HepG2 (cell line): Measurements from ENCODE around the gene OR2F1. TPM values are rescaled to one million over a fixed set of nuclear protein-coding genes. Genes with fewer than 3 reads are reported as not detected.
A peak's percentile ranks its signal among the peaks of the same experiment; 100 is the strongest.

Source experiments
- ESRRA ChIP-seq: sonication (generic); formaldehyde crosslinking; IDR thresholded peaks from 2 replicates; pipeline ENCODE4 v1.5.1; 2020; ENCODE audit warnings: mild to moderate bottlenecking, low read depth, missing genetic modification reagents
- EZH2 ChIP-seq: conservative IDR thresholded peaks from 2 replicates; pipeline ENCODE4 v1.6.1; 2012; ENCODE audit warnings: mild to moderate bottlenecking, low read depth, low read length, moderate library complexity
- FLYWCH1 ChIP-seq: sonication (generic); formaldehyde crosslinking; IDR thresholded peaks from 2 replicates; pipeline ENCODE4 v1.8.1; 2023; ENCODE audit warnings: mild to moderate bottlenecking, missing genetic modification reagents
- FOXP1 ChIP-seq, 2 experiments: fragments of 450-650 bp in 1 of 2; IDR thresholded peaks; 2 replicates each; pipeline ENCODE4 v1.6.1; 2017 to 2018; ENCODE audit warnings: antibody characterized with exemption in 1 of 2
- HES4 ChIP-seq: sonication (generic); formaldehyde crosslinking; IDR thresholded peaks from 2 replicates; pipeline ENCODE4 v1.9.0; 2021; ENCODE audit warnings: mild to moderate bottlenecking, missing genetic modification reagents, borderline replicate concordance
- IKZF4 ChIP-seq: sonication (generic); formaldehyde crosslinking; IDR thresholded peaks from 2 replicates; pipeline ENCODE4 v1.5.1; 2020; ENCODE audit warnings: borderline replicate concordance, mild to moderate bottlenecking, low read depth, missing genetic modification reagents; ENCODE audit errors: not compliant biosample characterization
- ISL2 ChIP-seq: sonication (generic); formaldehyde crosslinking; IDR thresholded peaks from 2 replicates; pipeline ENCODE4 v1.5.0; 2020; ENCODE audit warnings: missing genetic modification reagents
- PAWR ChIP-seq: sonication (generic); formaldehyde crosslinking; IDR thresholded peaks from 2 replicates; pipeline ENCODE4 v1.4.0; 2020; ENCODE audit warnings: missing genetic modification reagents, mild to moderate bottlenecking, borderline replicate concordance
- PHF5A ChIP-seq: IDR thresholded peaks from one replicate; pipeline ENCODE4 v1.6.1; 2018; ENCODE audit warnings: low read depth, missing genetic modification reagents; ENCODE audit not compliant: unreplicated experiment
- SIN3A ChIP-seq: IDR thresholded peaks from 2 replicates; pipeline ENCODE4 v1.6.1; 2011; ENCODE audit warnings: low read depth, mild to moderate bottlenecking, control low read depth, low read length, borderline replicate concordance
- ZEB1 ChIP-seq: IDR thresholded peaks from 2 replicates; pipeline ENCODE4 v1.6.1; 2012; ENCODE audit warnings: mild to moderate bottlenecking, low read depth, inconsistent platforms; ENCODE audit not compliant: insufficient replicate concordance
- ZNF124 ChIP-seq: sonication (generic); formaldehyde crosslinking; IDR thresholded peaks from 2 replicates; pipeline ENCODE4 v1.4.0; 2020; ENCODE audit warnings: missing genetic modification reagents
- polyA plus RNA-seq, 8 experiments: library from polyadenylated mRNA; depleted of rRNA in 3 of 8; stranded (reverse) in 7 of 8; unstranded in 1 of 8; fragments of >200 nt; fragmentation: Illumina TruSeq in 4 of 8; extraction: Trizol in 4 of 8; gene quantifications; 2 replicates each; pipeline versions ENCODE4 v1.2.1 to v1.2.3, GENCODE V29; 2011 to 2016; ENCODE audit warnings: low read depth in 4 of 8, missing spikeins in 1 of 8, mixed read lengths in 1 of 8; ENCODE audit not compliant: insufficient read depth in 1 of 8
- total RNA-seq, 5 experiments: library from RNA; depleted of rRNA; stranded (reverse); fragments of >200 nt; fragmentation: Illumina TruSeq; extraction: Trizol; gene quantifications; 2 replicates each; pipeline ENCODE4 v1.2.3, GENCODE V29; 2016; ENCODE audit warnings: low read depth in 1 of 5
- TF ChIP-seq, protein P1 (sequence below): sonication (generic); formaldehyde crosslinking; IDR thresholded peaks from 2 replicates; pipeline ENCODE4 v1.8.1; 2023; ENCODE audit warnings: mild to moderate bottlenecking, missing genetic modification reagents
- TF ChIP-seq, protein P2 (sequence below): sonication (generic); formaldehyde crosslinking; IDR thresholded peaks from 2 replicates; pipeline ENCODE4 v1.9.0; 2022; ENCODE audit warnings: missing genetic modification reagents, mild to moderate bottlenecking, borderline replicate concordance
- TF ChIP-seq, protein P3 (sequence below): sonication (generic); formaldehyde crosslinking; IDR thresholded peaks from 2 replicates; pipeline ENCODE4 v1.5.0; 2020; ENCODE audit warnings: missing genetic modification reagents
- TF ChIP-seq, protein P4 (sequence below): sonication (generic); formaldehyde crosslinking; IDR thresholded peaks from 2 replicates; pipeline ENCODE4 v1.4.0; 2020; ENCODE audit warnings: missing genetic modification reagents, borderline replicate concordance
- TF ChIP-seq, protein P5 (sequence below): sonication (generic); formaldehyde crosslinking; IDR thresholded peaks from 2 replicates; pipeline ENCODE4 v1.4.0; 2020; ENCODE audit warnings: missing genetic modification reagents

Gene OR2F1
- total and polyA plus RNA-seq, 2 of the 13 experiments (the other 11 are each of a cell fraction or from before 2014, with no cell fraction given) = 0.36 to 1.5 TPM

DNA sequence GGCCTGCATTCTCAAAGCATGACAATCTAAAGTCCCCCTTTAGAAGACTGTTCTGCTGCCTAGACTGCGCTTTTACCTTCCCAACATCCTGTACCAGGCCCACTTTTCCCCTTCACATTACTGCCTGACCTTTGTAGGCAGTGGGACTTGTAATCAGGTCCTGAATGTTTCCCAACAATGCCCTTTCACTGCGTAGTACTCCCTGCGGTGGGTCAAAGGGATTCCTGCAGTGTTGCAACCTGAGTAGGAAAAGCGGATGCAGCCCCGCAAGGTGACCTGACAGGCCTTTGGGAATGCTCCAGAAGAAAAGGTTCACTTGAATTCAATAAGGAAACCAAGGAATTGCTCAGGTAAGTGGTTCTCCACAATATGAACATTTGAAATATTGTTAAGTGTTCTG is 47.7 kb upstream of the OR2F1 start (continued):
- TF ChIP-seq, protein P1, sequence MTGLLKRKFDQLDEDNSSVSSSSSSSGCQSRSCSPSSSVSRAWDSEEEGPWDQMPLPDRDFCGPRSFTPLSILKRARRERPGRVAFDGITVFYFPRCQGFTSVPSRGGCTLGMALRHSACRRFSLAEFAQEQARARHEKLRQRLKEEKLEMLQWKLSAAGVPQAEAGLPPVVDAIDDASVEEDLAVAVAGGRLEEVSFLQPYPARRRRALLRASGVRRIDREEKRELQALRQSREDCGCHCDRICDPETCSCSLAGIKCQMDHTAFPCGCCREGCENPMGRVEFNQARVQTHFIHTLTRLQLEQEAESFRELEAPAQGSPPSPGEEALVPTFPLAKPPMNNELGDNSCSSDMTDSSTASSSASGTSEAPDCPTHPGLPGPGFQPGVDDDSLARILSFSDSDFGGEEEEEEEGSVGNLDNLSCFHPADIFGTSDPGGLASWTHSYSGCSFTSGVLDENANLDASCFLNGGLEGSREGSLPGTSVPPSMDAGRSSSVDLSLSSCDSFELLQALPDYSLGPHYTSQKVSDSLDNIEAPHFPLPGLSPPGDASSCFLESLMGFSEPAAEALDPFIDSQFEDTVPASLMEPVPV (CRISPR knock-in tag) = peak; percentile 49; the same call in 1 of the 2 replicates
- TF ChIP-seq ESRRA (CRISPR knock-in tag) = peak; percentile 97
- TF ChIP-seq FOXP1 (IDR thresholded peaks at IDR 0.05) = no peak
- peak; percentile 77 for TF ChIP-seq FOXP1 (CRISPR knock-in tag; IDR thresholded peaks at IDR 0.05)
- TF ChIP-seq FLYWCH1 (CRISPR knock-in tag) = no peak
- TF ChIP-seq, protein P2, sequence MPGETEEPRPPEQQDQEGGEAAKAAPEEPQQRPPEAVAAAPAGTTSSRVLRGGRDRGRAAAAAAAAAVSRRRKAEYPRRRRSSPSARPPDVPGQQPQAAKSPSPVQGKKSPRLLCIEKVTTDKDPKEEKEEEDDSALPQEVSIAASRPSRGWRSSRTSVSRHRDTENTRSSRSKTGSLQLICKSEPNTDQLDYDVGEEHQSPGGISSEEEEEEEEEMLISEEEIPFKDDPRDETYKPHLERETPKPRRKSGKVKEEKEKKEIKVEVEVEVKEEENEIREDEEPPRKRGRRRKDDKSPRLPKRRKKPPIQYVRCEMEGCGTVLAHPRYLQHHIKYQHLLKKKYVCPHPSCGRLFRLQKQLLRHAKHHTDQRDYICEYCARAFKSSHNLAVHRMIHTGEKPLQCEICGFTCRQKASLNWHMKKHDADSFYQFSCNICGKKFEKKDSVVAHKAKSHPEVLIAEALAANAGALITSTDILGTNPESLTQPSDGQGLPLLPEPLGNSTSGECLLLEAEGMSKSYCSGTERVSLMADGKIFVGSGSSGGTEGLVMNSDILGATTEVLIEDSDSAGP (CRISPR knock-in tag) = no peak
- peak; percentile 83 for TF ChIP-seq ISL2
- TF ChIP-seq, protein P3, sequence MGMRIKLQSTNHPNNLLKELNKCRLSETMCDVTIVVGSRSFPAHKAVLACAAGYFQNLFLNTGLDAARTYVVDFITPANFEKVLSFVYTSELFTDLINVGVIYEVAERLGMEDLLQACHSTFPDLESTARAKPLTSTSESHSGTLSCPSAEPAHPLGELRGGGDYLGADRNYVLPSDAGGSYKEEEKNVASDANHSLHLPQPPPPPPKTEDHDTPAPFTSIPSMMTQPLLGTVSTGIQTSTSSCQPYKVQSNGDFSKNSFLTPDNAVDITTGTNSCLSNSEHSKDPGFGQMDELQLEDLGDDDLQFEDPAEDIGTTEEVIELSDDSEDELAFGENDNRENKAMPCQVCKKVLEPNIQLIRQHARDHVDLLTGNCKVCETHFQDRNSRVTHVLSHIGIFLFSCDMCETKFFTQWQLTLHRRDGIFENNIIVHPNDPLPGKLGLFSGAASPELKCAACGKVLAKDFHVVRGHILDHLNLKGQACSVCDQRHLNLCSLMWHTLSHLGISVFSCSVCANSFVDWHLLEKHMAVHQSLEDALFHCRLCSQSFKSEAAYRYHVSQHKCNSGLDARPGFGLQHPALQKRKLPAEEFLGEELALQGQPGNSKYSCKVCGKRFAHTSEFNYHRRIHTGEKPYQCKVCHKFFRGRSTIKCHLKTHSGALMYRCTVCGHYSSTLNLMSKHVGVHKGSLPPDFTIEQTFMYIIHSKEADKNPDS (CRISPR knock-in tag) = peak; percentile 99
- peak; percentile 88 for TF ChIP-seq ZEB1
- peak; percentile 91; the same call in 1 of the 2 replicates for TF ChIP-seq ZNF124
- TF ChIP-seq SIN3A = no peak
- no peak for TF ChIP-seq PHF5A (CRISPR knock-in tag)
- TF ChIP-seq, protein P4, sequence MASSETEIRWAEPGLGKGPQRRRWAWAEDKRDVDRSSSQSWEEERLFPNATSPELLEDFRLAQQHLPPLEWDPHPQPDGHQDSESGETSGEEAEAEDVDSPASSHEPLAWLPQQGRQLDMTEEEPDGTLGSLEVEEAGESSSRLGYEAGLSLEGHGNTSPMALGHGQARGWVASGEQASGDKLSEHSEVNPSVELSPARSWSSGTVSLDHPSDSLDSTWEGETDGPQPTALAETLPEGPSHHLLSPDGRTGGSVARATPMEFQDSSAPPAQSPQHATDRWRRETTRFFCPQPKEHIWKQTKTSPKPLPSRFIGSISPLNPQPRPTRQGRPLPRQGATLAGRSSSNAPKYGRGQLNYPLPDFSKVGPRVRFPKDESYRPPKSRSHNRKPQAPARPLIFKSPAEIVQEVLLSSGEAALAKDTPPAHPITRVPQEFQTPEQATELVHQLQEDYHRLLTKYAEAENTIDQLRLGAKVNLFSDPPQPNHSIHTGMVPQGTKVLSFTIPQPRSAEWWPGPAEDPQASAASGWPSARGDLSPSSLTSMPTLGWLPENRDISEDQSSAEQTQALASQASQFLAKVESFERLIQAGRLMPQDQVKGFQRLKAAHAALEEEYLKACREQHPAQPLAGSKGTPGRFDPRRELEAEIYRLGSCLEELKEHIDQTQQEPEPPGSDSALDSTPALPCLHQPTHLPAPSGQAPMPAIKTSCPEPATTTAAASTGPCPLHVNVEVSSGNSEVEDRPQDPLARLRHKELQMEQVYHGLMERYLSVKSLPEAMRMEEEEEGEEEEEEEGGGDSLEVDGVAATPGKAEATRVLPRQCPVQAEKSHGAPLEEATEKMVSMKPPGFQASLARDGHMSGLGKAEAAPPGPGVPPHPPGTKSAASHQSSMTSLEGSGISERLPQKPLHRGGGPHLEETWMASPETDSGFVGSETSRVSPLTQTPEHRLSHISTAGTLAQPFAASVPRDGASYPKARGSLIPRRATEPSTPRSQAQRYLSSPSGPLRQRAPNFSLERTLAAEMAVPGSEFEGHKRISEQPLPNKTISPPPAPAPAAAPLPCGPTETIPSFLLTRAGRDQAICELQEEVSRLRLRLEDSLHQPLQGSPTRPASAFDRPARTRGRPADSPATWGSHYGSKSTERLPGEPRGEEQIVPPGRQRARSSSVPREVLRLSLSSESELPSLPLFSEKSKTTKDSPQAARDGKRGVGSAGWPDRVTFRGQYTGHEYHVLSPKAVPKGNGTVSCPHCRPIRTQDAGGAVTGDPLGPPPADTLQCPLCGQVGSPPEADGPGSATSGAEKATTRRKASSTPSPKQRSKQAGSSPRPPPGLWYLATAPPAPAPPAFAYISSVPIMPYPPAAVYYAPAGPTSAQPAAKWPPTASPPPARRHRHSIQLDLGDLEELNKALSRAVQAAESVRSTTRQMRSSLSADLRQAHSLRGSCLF (CRISPR knock-in tag) = no peak
- TF ChIP-seq PAWR (CRISPR knock-in tag) = no peak
- no peak for TF ChIP-seq HES4 (CRISPR knock-in tag)
- TF ChIP-seq, protein P5, sequence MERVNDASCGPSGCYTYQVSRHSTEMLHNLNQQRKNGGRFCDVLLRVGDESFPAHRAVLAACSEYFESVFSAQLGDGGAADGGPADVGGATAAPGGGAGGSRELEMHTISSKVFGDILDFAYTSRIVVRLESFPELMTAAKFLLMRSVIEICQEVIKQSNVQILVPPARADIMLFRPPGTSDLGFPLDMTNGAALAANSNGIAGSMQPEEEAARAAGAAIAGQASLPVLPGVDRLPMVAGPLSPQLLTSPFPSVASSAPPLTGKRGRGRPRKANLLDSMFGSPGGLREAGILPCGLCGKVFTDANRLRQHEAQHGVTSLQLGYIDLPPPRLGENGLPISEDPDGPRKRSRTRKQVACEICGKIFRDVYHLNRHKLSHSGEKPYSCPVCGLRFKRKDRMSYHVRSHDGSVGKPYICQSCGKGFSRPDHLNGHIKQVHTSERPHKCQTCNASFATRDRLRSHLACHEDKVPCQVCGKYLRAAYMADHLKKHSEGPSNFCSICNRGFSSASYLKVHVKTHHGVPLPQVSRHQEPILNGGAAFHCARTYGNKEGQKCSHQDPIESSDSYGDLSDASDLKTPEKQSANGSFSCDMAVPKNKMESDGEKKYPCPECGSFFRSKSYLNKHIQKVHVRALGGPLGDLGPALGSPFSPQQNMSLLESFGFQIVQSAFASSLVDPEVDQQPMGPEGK (CRISPR knock-in tag) = peak; percentile 77
- no peak for TF ChIP-seq IKZF4
- no peak for TF ChIP-seq EZH2
